ENCODE measurements around the gene KDM8. TPM values are rescaled to one million over a fixed set of nuclear protein-coding genes. Genes with fewer than 3 reads are reported as not detected.

Gene KDM8
- total and polyA plus RNA-seq, 7 donors, result 2.5 to 6.8 (median 5.1) TPM

- Histone ChIP-seq H3K27me3 (no peaks in the 10 kb centered on the region), H3K4me1 (peaks cover 0 to 18% (median 14%) of the 10 kb centered on the region in 4 donors), H3K9me3 (no peaks in the 10 kb centered on the region), H3K36me3 (no peaks in the 10 kb centered on the region), H3K4me3 (no peak overlapping the region), H3K27ac (peak overlapping the region in 2 of 4 donors; percentile 10 to 28)
- TF ChIP-seq POLR2AphosphoS5 (IDR thresholded peaks at IDR 0.05) (no peak), POLR2A (IDR thresholded peaks at IDR 0.05) (no peak), EP300 (IDR thresholded peaks at IDR 0.05) (no peak)
- TF ChIP-seq, protein P1, sequence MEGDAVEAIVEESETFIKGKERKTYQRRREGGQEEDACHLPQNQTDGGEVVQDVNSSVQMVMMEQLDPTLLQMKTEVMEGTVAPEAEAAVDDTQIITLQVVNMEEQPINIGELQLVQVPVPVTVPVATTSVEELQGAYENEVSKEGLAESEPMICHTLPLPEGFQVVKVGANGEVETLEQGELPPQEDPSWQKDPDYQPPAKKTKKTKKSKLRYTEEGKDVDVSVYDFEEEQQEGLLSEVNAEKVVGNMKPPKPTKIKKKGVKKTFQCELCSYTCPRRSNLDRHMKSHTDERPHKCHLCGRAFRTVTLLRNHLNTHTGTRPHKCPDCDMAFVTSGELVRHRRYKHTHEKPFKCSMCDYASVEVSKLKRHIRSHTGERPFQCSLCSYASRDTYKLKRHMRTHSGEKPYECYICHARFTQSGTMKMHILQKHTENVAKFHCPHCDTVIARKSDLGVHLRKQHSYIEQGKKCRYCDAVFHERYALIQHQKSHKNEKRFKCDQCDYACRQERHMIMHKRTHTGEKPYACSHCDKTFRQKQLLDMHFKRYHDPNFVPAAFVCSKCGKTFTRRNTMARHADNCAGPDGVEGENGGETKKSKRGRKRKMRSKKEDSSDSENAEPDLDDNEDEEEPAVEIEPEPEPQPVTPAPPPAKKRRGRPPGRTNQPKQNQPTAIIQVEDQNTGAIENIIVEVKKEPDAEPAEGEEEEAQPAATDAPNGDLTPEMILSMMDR (IDR thresholded peaks at IDR 0.05), result no peak
- intact Hi-C loops (cut with DNase I), result no loop called here
- no peak for DNase-seq
- 82% methylated on average over 6 of the region's 6 CpGs for WGBS, 2 donors
These were observed 60.8 kb downstream of the KDM8 start for GRCh38 chr16:27264151-27264550.

GRCh38 chr16:27265982-27266381, 62.7 kb downstream of the KDM8 start:
- H3K27ac ChIP-seq, result no peak overlapping the region
- peaks cover 0 to 17% (median 13%) of the 10 kb centered on the region in 4 donors for H3K4me1 ChIP-seq
- H3K4me3 ChIP-seq, result no peak overlapping the region
- no peak for DNase-seq
- intact Hi-C loops (cut with DNase I), result loop anchor here (5.0 kb wide), 1 partner anchor 64 kb away; the partner anchor contains the start of gene KDM8
- no peaks in the 10 kb centered on the region for H3K9me3 ChIP-seq
- H3K36me3 ChIP-seq, result no peaks in the 10 kb centered on the region
- no peak for TF ChIP-seq POLR2AphosphoS5 (IDR thresholded peaks at IDR 0.05)
- no peak for TF ChIP-seq EP300 (IDR thresholded peaks at IDR 0.05)
- no peak for TF ChIP-seq POLR2A (IDR thresholded peaks at IDR 0.05)
- WGBS, 2 donors, result 92 to 96% methylated on average over 1 of the region's 1 CpG
- no peaks in the 10 kb centered on the region for H3K27me3 ChIP-seq

GRCh38 chr16:27267037-27267677, 63.8 kb downstream of the KDM8 start:
- no peak for DNase-seq
- no peaks in the 10 kb centered on the region for H3K36me3 ChIP-seq
- intact Hi-C loops (cut with DNase I), result loop anchor here (5.0 kb wide), 1 partner anchor 65 kb away; the partner anchor contains the start of gene KDM8
- H3K9me3 ChIP-seq, result no peaks in the 10 kb centered on the region
- H3K4me3 ChIP-seq, result no peak overlapping the region
- H3K27me3 ChIP-seq, result no peaks in the 10 kb centered on the region
- peaks cover 0 to 17% (median 13%) of the 10 kb centered on the region in 4 donors for H3K4me1 ChIP-seq
- no peak for TF ChIP-seq EP300 (IDR thresholded peaks at IDR 0.05)
- TF ChIP-seq POLR2A (IDR thresholded peaks at IDR 0.05), result no peak
- TF ChIP-seq POLR2AphosphoS5 (IDR thresholded peaks at IDR 0.05), result no peak
- TF ChIP-seq, protein P1 (IDR thresholded peaks at IDR 0.05), result no peak
- 82 to 88% methylated on average over 8 of the region's 8 CpGs for WGBS, 2 donors
- no peak overlapping the region for H3K27ac ChIP-seq

- DNase-seq, result peak; percentile 99
- Histone ChIP-seq H3K27me3 (no peaks in the 10 kb centered on the region), H3K9me3 (no peaks in the 10 kb centered on the region), H3K4me3 (peak within 1 kb of the TSS; percentile 50 to 89 (median 82)), H3K27ac (peak within 1 kb of the TSS; percentile 77 to 90 (median 88)), H3K4me1 (peaks cover 0 to 17% (median 13%) of the 10 kb centered on the region in 4 donors), H3K36me3 (no peaks in the 10 kb centered on the region)
- intact Hi-C loops (cut with DNase I), result loop anchor here (2.0 to 5.0 kb wide), 3 partner anchors 34 to 66 kb away; partner anchors contain the start of gene KDM8
- 6 to 7% methylated on average over 58 of the region's 58 CpGs for WGBS, 2 donors
- TF ChIP-seq, protein P1 (IDR thresholded peaks at IDR 0.05), result peak in 2 of 4 experiments; percentile 28 to 46
- TF ChIP-seq POLR2A (IDR thresholded peaks at IDR 0.05) (peak; percentile 74 to 84), EP300 (IDR thresholded peaks at IDR 0.05) (no peak), POLR2AphosphoS5 (IDR thresholded peaks at IDR 0.05) (peak; percentile 94 to 97 (median 96))
These were observed 65.3 kb downstream of the KDM8 start, which contains the start of gene NSMCE1 for GRCh38 chr16:27268376-27269299. Gene NSMCE1 (minus strand): TSS chr16:27268772. CDS start chr16:27257570, 11,202 bp downstream.

Data from sigmoid colon (tissue), 7 donors.